ENCODE measurements around the gene EPB41L5.
"Not testable (repeated sequence)": the region's sequence is repeated elsewhere in the genome, so short reads cannot be mapped to it uniquely, and the experiment has no call there.

EPB41L5 gene

GRCh38 chr2:120029672-120030640 is 17.1 kb downstream of the EPB41L5 start:
- DNase-seq (ENCODE audit: low spot score) = no peak

- no peak for DNase-seq (ENCODE audit: low spot score)
Measured at GRCh38 chr2:120032297-120032696, 19.4 kb downstream of the EPB41L5 start.

GRCh38 chr2:120034027-120034426 is 21.1 kb downstream of the EPB41L5 start:
- no peak for DNase-seq (ENCODE audit: low spot score)

GRCh38 chr2:120034621-120035020 is 21.7 kb downstream of the EPB41L5 start:
- DNase-seq (ENCODE audit: low spot score) = no peak

GRCh38 chr2:120036145-120036544 is 23.3 kb downstream of the EPB41L5 start:
- DNase-seq (ENCODE audit: low spot score) = no peak

GRCh38 chr2:120037995-120038541 is 25.2 kb downstream of the EPB41L5 start:
- DNase-seq (ENCODE audit: low spot score) = no peak

- DNase-seq (ENCODE audit: low spot score) = no peak
Measured at GRCh38 chr2:120042359-120042758, 29.5 kb downstream of the EPB41L5 start.

GRCh38 chr2:120044336-120044735 is 31.5 kb downstream of the EPB41L5 start:
- DNase-seq (ENCODE audit: low spot score) = peak; percentile 10

- DNase-seq (ENCODE audit: low spot score) = not testable (repeated sequence)
Measured at GRCh38 chr2:120045775-120046174, 32.9 kb downstream of the EPB41L5 start.

GRCh38 chr2:120046252-120046651 is 33.4 kb downstream of the EPB41L5 start:
- not testable (repeated sequence) for DNase-seq (ENCODE audit: low spot score)

GRCh38 chr2:120052597-120052996 is 39.7 kb downstream of the EPB41L5 start:
- no peak for DNase-seq (ENCODE audit: low spot score)

GRCh38 chr2:120053891-120054290 is 41.0 kb downstream of the EPB41L5 start:
- no peak for DNase-seq (ENCODE audit: low spot score)

- no peak for DNase-seq (ENCODE audit: low spot score)
Measured at GRCh38 chr2:120059483-120059882, 46.6 kb downstream of the EPB41L5 start.

GRCh38 chr2:120060088-120060623 is 47.3 kb downstream of the EPB41L5 start:
- no peak for DNase-seq (ENCODE audit: low spot score)

GRCh38 chr2:120064664-120065063 is 51.8 kb downstream of the EPB41L5 start:
- no peak for DNase-seq (ENCODE audit: low spot score)

- DNase-seq (ENCODE audit: low spot score) = no peak
Measured at GRCh38 chr2:120066800-120067547, 54.1 kb downstream of the EPB41L5 start.

GRCh38 chr2:120068040-120068658 is 55.3 kb downstream of the EPB41L5 start:
- not testable (repeated sequence) for DNase-seq (ENCODE audit: low spot score)

- DNase-seq (ENCODE audit: low spot score) = no peak
Measured at GRCh38 chr2:120075545-120075944, 62.7 kb downstream of the EPB41L5 start.

- no peak for DNase-seq (ENCODE audit: low spot score)
Measured at GRCh38 chr2:120077896-120078295, 65.0 kb downstream of the EPB41L5 start.

- DNase-seq (ENCODE audit: low spot score) = no peak
Measured at GRCh38 chr2:120079647-120080046, 66.8 kb downstream of the EPB41L5 start.

GRCh38 chr2:120091436-120091835 is 78.6 kb downstream of the EPB41L5 start:
- DNase-seq (ENCODE audit: low spot score) = no peak

GRCh38 chr2:120094795-120095194 is 81.9 kb downstream of the EPB41L5 start:
- no peak for DNase-seq (ENCODE audit: low spot score)
